NCI-H524 treated with DMSO at 0.1 percent for 48 hours (cell line): ENCODE measurements around the gene SLC10A1.

ENCODE experiments used
- DNase-seq: peaks from one replicate; lab custom pipeline; 2025; lab: John Stamatoyannopoulos, UW

The SLC10A1 gene

GRCh38 chr14:69808919-69809808, 12.1 kb upstream of the SLC10A1 start:
- DNase-seq: no peak

GRCh38 chr14:69807192-69807591, 10.2 kb upstream of the SLC10A1 start:
- no peak for DNase-seq

- no peak for DNase-seq
Measured at GRCh38 chr14:69804902-69805301, 7.9 kb upstream of the SLC10A1 start.

GRCh38 chr14:69803753-69804152, 6.7 kb upstream of the SLC10A1 start:
- DNase-seq: peak; percentile 13

GRCh38 chr14:69798339-69798735, 1.3 kb upstream of the SLC10A1 start:
- DNase-seq: no peak

- no peak for DNase-seq
Measured at GRCh38 chr14:69797573-69798338, 715 bp upstream of the SLC10A1 start.

- no peak for DNase-seq
Measured at GRCh38 chr14:69795691-69796090, 1.4 kb downstream of the SLC10A1 start.

- DNase-seq: no peak
Measured at GRCh38 chr14:69794791-69795190, 2.2 kb downstream of the SLC10A1 start.

- no peak for DNase-seq
Measured at GRCh38 chr14:69792887-69793421, 4.1 kb downstream of the SLC10A1 start.

GRCh38 chr14:69789118-69789640, 7.9 kb downstream of the SLC10A1 start:
- DNase-seq: no peak

- DNase-seq: no peak
Measured at GRCh38 chr14:69786603-69787002, 10.4 kb downstream of the SLC10A1 start.

- DNase-seq: no peak
Measured at GRCh38 chr14:69784942-69785341, 12.1 kb downstream of the SLC10A1 start.

- no peak for DNase-seq
Measured at GRCh38 chr14:69780952-69781351, 16.1 kb downstream of the SLC10A1 start.

GRCh38 chr14:69780092-69780491, 16.9 kb downstream of the SLC10A1 start:
- no peak for DNase-seq

- DNase-seq: no peak
Measured at GRCh38 chr14:69779088-69779487, 18.0 kb downstream of the SLC10A1 start.

- no peak for DNase-seq
Measured at GRCh38 chr14:69776875-69777453, 20.1 kb downstream of the SLC10A1 start.

GRCh38 chr14:69775012-69775411, 22.0 kb downstream of the SLC10A1 start:
- no peak for DNase-seq

GRCh38 chr14:69773571-69774276, 23.3 kb downstream of the SLC10A1 start:
- DNase-seq: no peak

GRCh38 chr14:69772082-69773017, 24.7 kb downstream of the SLC10A1 start:
- DNase-seq: no peak

- no peak for DNase-seq
Measured at GRCh38 chr14:69771136-69771535, 25.9 kb downstream of the SLC10A1 start.
